Skin epidermis (tissue), 12 donors: Measurements from ENCODE around the gene ADAMTSL1.
A peak's percentile ranks its signal among the peaks of the same experiment; 100 is the strongest.
"Not testable (repeated sequence)": the region's sequence is repeated elsewhere in the genome, so short reads cannot be mapped to it uniquely, and the experiment has no call there.

ENCODE experiments used
- H3K27ac ChIP-seq, 21 experiments: fragments of 200-600 bp; sonication (generic) in 11 of 21; one replicate each; pipeline ENCODE4 v1.5.0; 2020; ENCODE audit warnings: mild to moderate bottlenecking in 3 of 21, inconsistent platforms in 2 of 21, moderate library complexity in 2 of 21
- H3K4me3 ChIP-seq, 7 experiments: fragments of 200-600 bp; sonication (generic) in 2 of 7; one replicate each; pipeline ENCODE4 v1.5.0; 2020; ENCODE audit warnings: inconsistent platforms in 2 of 7, mild to moderate bottlenecking in 2 of 7, moderate library complexity in 1 of 7

ADAMTSL1 gene

GRCh38 chr9:18857334-18857733, 383.4 kb downstream of the ADAMTSL1 start:
- no peak overlapping the region for H3K27ac ChIP-seq
- no peak overlapping the region for H3K4me3 ChIP-seq

GRCh38 chr9:18857769-18858168, 383.8 kb downstream of the ADAMTSL1 start:
- H3K4me3 ChIP-seq = no peak overlapping the region
- no peak overlapping the region for H3K27ac ChIP-seq

GRCh38 chr9:18861609-18862544, 387.9 kb downstream of the ADAMTSL1 start:
- H3K27ac ChIP-seq = peak overlapping the region in 1 of 21 experiments; percentile 40
- H3K4me3 ChIP-seq = no peak overlapping the region

- H3K4me3 ChIP-seq = no peak overlapping the region
- H3K27ac ChIP-seq = peak overlapping the region in 5 of 21 experiments; percentile 3 to 46 (median 21)
Measured at GRCh38 chr9:18863791-18864190, 389.8 kb downstream of the ADAMTSL1 start.

- Histone ChIP-seq H3K27ac (peak overlapping the region in 3 of 21 experiments; percentile 15 to 46 (median 21)), H3K4me3 (no peak overlapping the region)
Measured at GRCh38 chr9:18864516-18864915, 390.6 kb downstream of the ADAMTSL1 start.

DNA sequence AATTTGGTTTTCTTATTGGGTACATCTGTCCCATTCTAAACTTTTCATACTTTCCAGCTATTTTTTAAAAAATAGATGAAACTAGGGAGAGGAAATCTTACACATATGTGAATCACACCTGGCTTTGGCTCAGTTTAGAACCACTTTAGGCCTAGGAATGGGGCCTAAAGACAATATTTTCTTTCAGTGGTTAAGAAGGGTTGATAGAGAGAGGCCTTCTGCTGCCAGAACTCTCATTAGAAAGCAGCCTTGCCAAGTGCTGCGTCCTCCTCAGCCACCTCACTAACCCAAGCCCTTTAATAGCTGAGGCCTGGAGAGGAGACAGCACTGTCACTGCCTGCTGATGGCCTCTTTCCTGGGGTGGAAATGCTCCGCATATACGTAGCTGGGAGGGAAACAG, 391.6 kb downstream of the ADAMTSL1 start:
- Histone ChIP-seq H3K4me3 (no peak overlapping the region), H3K27ac (no peak overlapping the region)

- Histone ChIP-seq H3K4me3 (no peak overlapping the region), H3K27ac (no peak overlapping the region)
Measured at GRCh38 chr9:18866121-18866831, 392.3 kb downstream of the ADAMTSL1 start.

- H3K4me3 ChIP-seq = no peak overlapping the region
- no peak overlapping the region for H3K27ac ChIP-seq
Measured at GRCh38 chr9:18869725-18870124, 395.8 kb downstream of the ADAMTSL1 start.

DNA sequence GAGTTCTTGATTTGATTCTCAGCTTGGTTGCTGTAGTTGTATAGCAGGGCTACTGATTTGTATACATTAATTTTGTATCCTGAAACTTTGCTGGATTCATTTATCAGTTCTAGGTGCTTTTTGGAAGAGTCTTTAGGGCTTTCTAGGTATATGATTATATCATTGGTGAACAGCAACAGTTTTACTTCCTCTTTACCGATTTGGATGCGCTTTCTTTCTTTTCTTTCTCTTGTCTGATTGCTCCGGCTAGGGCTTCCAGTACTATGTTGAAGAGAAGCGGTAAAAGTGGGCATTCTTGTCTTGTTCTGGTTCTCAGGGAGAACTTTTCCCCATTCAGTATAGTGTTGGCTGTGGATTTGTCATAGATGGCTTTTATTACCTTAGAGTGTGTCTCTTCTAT, 400.1 kb downstream of the ADAMTSL1 start:
- no peak overlapping the region for H3K4me3 ChIP-seq

DNA sequence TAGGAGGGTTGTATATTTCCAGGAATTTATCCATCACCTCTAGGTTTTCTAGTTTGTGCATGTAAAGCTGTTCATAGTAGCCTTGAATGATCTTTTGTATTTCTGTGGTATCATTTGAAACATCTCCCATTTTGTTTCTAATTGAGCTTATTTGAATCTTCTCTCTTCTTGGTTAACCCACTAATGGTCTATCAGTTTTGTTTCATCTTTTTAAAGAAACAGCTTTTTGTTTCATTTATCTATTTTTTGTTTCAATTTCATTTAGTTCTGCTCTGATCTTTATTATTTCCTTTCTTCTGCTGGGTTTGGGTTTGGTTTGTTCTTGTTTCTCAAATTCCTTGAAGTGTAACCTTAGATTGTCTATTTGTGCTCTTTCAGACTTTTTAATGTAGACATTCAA, 401.0 kb downstream of the ADAMTSL1 start:
- H3K4me3 ChIP-seq, H3K27ac ChIP-seq: not testable (repeated sequence)

More for the DNA sequence above, 400.1 kb downstream of the ADAMTSL1 start:
- no peak overlapping the region for H3K27ac ChIP-seq

DNA sequence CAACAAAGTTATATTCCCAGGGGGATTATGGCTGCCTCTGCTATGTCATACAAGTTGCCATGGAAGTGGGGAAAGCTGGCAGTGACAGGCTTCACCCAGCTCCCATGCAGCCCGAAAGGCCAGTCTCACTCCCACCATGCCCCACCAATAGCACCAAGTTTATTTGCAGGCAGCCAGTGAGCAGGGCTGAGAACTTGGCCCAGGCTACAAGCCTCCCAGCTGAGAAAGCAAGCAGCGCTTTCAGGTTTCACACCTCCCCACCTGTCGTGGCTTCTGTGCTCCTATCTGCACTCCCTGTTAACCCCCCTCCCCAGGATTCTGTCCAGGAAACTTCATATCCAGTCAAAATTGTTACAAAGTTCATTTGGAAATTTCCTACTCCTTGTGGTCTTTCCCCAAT, 404.0 kb downstream of the ADAMTSL1 start:
- Histone ChIP-seq H3K4me3 (no peak overlapping the region), H3K27ac (no peak overlapping the region)

DNA sequence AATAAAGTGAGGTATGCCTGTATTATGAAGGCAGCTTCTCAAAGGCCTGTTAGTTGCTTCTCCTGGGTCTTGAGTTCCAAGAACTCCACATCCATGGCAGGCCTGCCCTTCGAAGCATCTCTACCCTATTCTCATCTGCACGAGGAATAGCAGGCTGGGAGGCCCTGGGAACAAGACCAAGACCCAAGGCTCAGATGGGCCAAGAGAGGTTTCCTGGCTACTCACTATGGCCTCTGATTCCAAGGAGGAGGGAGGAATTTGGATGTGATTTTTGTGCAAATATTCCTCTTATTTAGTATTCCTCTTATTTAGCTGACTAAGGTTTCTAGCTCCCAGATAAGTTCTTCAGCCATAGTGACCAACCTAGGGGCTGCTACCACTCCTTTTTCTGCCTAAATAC, 407.8 kb downstream of the ADAMTSL1 start:
- H3K4me3 ChIP-seq = no peak overlapping the region

GRCh38 chr9:18887546-18887945, 413.6 kb downstream of the ADAMTSL1 start:
- Histone ChIP-seq H3K4me3 (no peak overlapping the region), H3K27ac (no peak overlapping the region)

More for the DNA sequence above, 407.8 kb downstream of the ADAMTSL1 start:
- H3K27ac ChIP-seq = no peak overlapping the region

- Histone ChIP-seq H3K4me3 (no peak overlapping the region), H3K27ac (no peak overlapping the region)
Measured at GRCh38 chr9:18888290-18888689, 414.3 kb downstream of the ADAMTSL1 start.

DNA sequence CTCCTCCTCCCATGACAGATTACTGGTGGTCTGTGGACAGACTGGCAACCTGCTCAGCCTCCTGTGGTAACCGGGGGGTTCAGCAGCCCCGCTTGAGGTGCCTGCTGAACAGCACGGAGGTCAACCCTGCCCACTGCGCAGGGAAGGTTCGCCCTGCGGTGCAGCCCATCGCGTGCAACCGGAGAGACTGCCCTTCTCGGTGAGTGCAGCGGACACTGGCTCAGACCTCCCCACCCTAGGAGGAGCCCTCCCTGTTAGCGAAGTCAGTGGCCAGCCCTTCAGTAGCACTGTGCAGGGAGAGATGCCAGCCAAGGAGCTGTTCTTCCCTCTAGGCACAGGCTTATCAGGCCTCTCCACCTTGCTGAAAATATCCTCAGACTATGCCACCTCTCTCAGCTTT, 415.6 kb downstream of the ADAMTSL1 start:
- H3K4me3 ChIP-seq = no peak overlapping the region

GRCh38 chr9:18890372-18890771, 416.4 kb downstream of the ADAMTSL1 start:
- H3K27ac ChIP-seq = no peak overlapping the region
- no peak overlapping the region for H3K4me3 ChIP-seq

More for the DNA sequence above, 415.6 kb downstream of the ADAMTSL1 start:
- H3K27ac ChIP-seq = no peak overlapping the region

DNA sequence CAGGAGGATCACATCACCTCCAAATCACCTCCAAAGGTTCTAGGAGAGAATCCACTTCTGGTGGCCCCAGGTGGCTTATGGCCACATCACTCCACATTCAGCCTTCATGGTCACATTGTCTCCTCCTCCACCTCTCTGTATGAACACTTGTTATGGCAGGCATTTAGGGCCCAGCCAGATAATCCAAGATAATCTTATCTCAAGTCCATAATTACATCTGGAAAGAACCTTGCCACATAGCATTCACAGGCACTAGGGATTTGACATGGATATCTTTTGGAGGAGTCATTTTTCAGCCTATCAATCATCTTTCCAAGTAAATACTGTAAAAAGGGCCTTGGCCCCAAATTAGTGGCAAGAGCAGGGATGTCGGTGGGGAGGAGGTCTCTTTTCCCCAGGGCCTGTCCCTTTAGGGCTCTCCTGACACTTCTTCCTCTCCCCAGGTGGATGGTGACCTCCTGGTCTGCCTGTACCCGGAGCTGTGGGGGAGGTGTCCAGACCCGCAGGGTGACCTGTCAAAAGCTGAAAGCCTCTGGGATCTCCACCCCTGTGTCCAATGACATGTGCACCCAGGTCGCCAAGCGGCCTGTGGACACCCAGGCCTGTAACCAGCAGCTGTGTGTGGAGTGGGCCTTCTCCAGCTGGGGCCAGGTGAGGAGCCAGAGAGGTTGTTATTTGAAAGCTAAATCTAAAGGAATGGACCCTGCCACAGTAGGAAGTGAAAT, 418.2 kb downstream of the ADAMTSL1 start:
- H3K27ac ChIP-seq = no peak overlapping the region
- no peak overlapping the region for H3K4me3 ChIP-seq

DNA sequence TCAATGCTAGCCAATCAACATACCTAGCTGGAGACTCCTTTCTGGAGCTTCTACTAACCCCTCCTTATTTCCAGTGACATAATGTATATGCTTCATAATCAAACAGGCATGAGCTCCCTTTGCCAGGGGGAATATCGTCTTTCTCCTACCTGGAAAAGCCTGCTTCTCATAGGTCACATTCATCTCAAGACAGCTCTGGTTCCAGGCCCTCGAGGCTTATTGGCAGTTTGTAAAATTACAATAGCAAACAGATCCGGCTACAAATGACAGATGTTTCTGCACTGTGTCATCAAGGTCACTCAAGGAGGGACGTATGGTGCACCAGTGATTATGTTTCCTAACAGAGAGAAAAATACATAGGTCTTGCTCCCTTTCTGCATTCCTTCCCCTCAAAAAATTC, 419.1 kb downstream of the ADAMTSL1 start:
- H3K27ac ChIP-seq = no peak overlapping the region

DNA sequence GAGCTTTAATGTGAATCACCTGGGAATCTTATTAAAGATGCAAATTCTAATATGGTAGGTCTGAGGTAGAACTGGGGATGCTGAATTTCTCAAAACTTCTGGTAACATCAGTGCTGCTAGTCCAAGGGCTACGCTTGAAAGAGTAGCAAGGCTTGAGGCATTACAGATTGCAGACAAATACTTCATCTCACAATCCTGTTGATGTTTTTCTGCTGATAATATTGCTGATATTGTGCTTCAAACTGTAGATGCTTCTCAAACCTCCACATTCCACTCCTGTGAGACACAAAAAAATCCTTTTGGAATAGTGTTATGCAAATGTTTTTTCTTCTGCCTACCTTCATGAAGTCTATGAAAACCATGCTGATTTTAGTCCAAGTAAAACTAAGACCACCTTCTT, 419.5 kb downstream of the ADAMTSL1 start:
- H3K27ac ChIP-seq = no peak overlapping the region
- no peak overlapping the region for H3K4me3 ChIP-seq

More for the DNA sequence above, 419.1 kb downstream of the ADAMTSL1 start:
- H3K4me3 ChIP-seq = no peak overlapping the region

- Histone ChIP-seq H3K4me3 (no peak overlapping the region), H3K27ac (no peak overlapping the region)
Measured at GRCh38 chr9:18896004-18896403, 422.1 kb downstream of the ADAMTSL1 start.
